K562 (cell line): ENCODE measurements around the gene NTPCR. TPM values are rescaled to one million over a fixed set of nuclear protein-coding genes. Genes with fewer than 3 reads are reported as not detected.

Experiments used
- ATAC-seq: fragments of 200-7000 bp; cut with Tn5 transposase; 3 replicates; pipeline ENCODE4 v1.9.1; 2020; ENCODE audit warnings: moderate library complexity
- BruUV-seq: library from RNA; stranded (reverse); fragments of 400-500 nt; replicated peaks from 2 replicates; lab custom pipeline; 2021; lab: Mats Ljungman, UMichigan
- CTCF ChIA-PET: fragments of 300-600 bp; formaldehyde crosslinking; extraction: SDS; loops from one replicate; lab custom pipeline; 2021; ENCODE audit warnings: low intra/inter-chr PET ratio; lab: Yijun Ruan, JAX
- POLR2A ChIA-PET: fragments of 300-600, 350-650 bp; sonication (Branson Sonifier 250); formaldehyde crosslinking; extraction: SDS; loops from one replicate; lab custom pipeline; 2021; ENCODE audit warnings: antibody characterized with exemption, inconsistent platforms; lab: Yijun Ruan, JAX
- DNase-seq, 4 experiments: peaks; one replicate each; pipeline versions ENCODE4 v3.0.0 to v3.0.0-alpha.2; 2011 to 2018; ENCODE audit warnings: low spot score in 3 of 4, mixed read lengths in 3 of 4; ENCODE audit errors: extremely low read depth in 1 of 4
- FAIRE-seq: peaks from 2 replicates; lab custom pipeline; 2011; peaks lifted over from hg19 to GRCh38; lab: Jason Lieb, UNC
- H2AFZ ChIP-seq: 2 replicates; pipeline ENCODE4 v1.6.0; 2011; ENCODE audit warnings: low read depth, low read length, control low read depth, inconsistent platforms
- H3K27ac ChIP-seq: fragments of 200-600 bp; 3 replicates; pipeline ENCODE4 v1.8.0; 2011; ENCODE audit warnings: low read depth, mild to moderate bottlenecking, control low read depth, inconsistent platforms, low read length, moderate library complexity, mixed read lengths; ENCODE audit errors: extremely low read depth
- H3K27me3 ChIP-seq, 2 experiments: fragments of 300-600 bp in 1 of 2; 2 replicates in 1 of 2; 3 replicates in 1 of 2; pipeline versions ENCODE4 v1.6.0 to v1.8.0; 2011; ENCODE audit warnings: inconsistent platforms in 2 of 2, low read length in 2 of 2, mild to moderate bottlenecking in 1 of 2, mixed read lengths in 1 of 2, moderate library complexity in 1 of 2; ENCODE audit not compliant: control insufficient read depth in 2 of 2, insufficient read depth in 2 of 2
- H3K36me3 ChIP-seq: fragments of 300-600 bp; 3 replicates; pipeline ENCODE4 v1.8.0; 2011; ENCODE audit warnings: mild to moderate bottlenecking, low read length, inconsistent platforms; ENCODE audit not compliant: control insufficient read depth, insufficient read depth
- H3K4me1 ChIP-seq, 2 experiments: fragments of 200-600 bp in 1 of 2; replicated peaks in 1 of 2; 2 replicates in 1 of 2; 3 replicates in 1 of 2; pipeline versions ENCODE4 v1.5.1 to v1.8.0; 2011; ENCODE audit warnings: inconsistent platforms in 2 of 2, low read length in 2 of 2, mild to moderate bottlenecking in 1 of 2, mixed read lengths in 1 of 2, moderate library complexity in 1 of 2; ENCODE audit not compliant: control insufficient read depth in 2 of 2, insufficient read depth in 2 of 2
- H3K4me2 ChIP-seq: 2 replicates; pipeline ENCODE4 v1.6.1; 2011; ENCODE audit warnings: low read length, control low read depth, inconsistent platforms, mixed read lengths; ENCODE audit not compliant: insufficient read depth
- H3K4me3 ChIP-seq: fragments of 200-600 bp; sonication (generic), shearing (Covaris generic); 2 replicates; pipeline ENCODE4 v1.5.1; 2016; ENCODE audit warnings: control low read depth, inconsistent platforms
- H3K79me2 ChIP-seq: fragments of 200-600 bp; 3 replicates; pipeline ENCODE4 v1.8.0; 2011; ENCODE audit warnings: low read length, inconsistent platforms; ENCODE audit not compliant: control insufficient read depth, insufficient read depth
- H3K9ac ChIP-seq, 2 experiments: 2 replicates each; pipeline versions ENCODE4 v1.6.0 to v1.6.1; 2011; ENCODE audit warnings: low read depth in 2 of 2, low read length in 2 of 2, control low read depth in 1 of 2, inconsistent platforms in 1 of 2, mild to moderate bottlenecking in 1 of 2, mixed read lengths in 1 of 2; ENCODE audit not compliant: insufficient read depth in 1 of 2
- H3K9me1 ChIP-seq: one replicate; pipeline ENCODE4 v1.6.0; 2011; ENCODE audit warnings: inconsistent platforms, mild to moderate bottlenecking, low read length, moderate library complexity; ENCODE audit not compliant: control insufficient read depth, insufficient read depth
- H3K9me3 ChIP-seq: replicated peaks from 2 replicates; pipeline ENCODE4 v1.5.1; 2011; ENCODE audit warnings: low read depth, low read length, inconsistent platforms; ENCODE audit not compliant: control insufficient read depth, insufficient read depth
- H4K20me1 ChIP-seq: replicated peaks from 2 replicates; pipeline ENCODE4 v1.6.1; 2011; ENCODE audit warnings: low read length, inconsistent platforms, mixed read lengths; ENCODE audit not compliant: control insufficient read depth, insufficient read depth
- CAMTA2 ChIP-seq: fragments of 250-450 bp; sonication (Bioruptor Pico); conservative IDR thresholded peaks from 2 replicates; pipeline ENCODE4 v1.5.1; 2022
- CBX3 ChIP-seq, 2 experiments: IDR thresholded peaks; 1 replicate in 1 of 2; 2 replicates in 1 of 2; pipeline ENCODE4 v1.6.1; 2012; ENCODE audit warnings: inconsistent platforms in 2 of 2, low read length in 2 of 2, borderline replicate concordance in 1 of 2, control low read depth in 1 of 2
- E2F8 ChIP-seq: fragments of 450-650 bp; IDR thresholded peaks from 2 replicates; pipeline ENCODE4 v1.7.1; 2018; ENCODE audit warnings: mild to moderate bottlenecking, low read depth; ENCODE audit not compliant: partially characterized antibody
- FOXK1 ChIP-seq: sonication (generic); formaldehyde crosslinking; IDR thresholded peaks from 2 replicates; pipeline ENCODE4 v1.8.0; 2022; ENCODE audit warnings: missing genetic modification reagents, mild to moderate bottlenecking, borderline replicate concordance
- FOXM1 ChIP-seq, 2 experiments: fragments of 450-650 bp in 1 of 2; sonication (generic) in 1 of 2; formaldehyde crosslinking in 1 of 2; IDR thresholded peaks; 2 replicates each; pipeline versions ENCODE4 v1.6.1 to v1.9.0; 2017 to 2022; ENCODE audit warnings: low read depth in 2 of 2, mild to moderate bottlenecking in 2 of 2, missing genetic modification reagents in 1 of 2, moderate library complexity in 1 of 2
- PRPF4 ChIP-seq: fragments of 200-400 bp; formaldehyde crosslinking; IDR thresholded peaks from one replicate; pipeline ENCODE4 v1.6.1; 2017; ENCODE audit warnings: low read length, low read depth, mild to moderate bottlenecking; ENCODE audit not compliant: insufficient read depth, poor library complexity, severe bottlenecking
- RBM14 ChIP-seq: fragments of 200-400 bp; formaldehyde crosslinking; IDR thresholded peaks from 2 replicates; pipeline ENCODE4 v1.6.1; 2018; ENCODE audit warnings: low read depth, mild to moderate bottlenecking, low read length, moderate library complexity, borderline replicate concordance; ENCODE audit not compliant: insufficient read depth
- SMC3 ChIP-seq: conservative IDR thresholded peaks from 2 replicates; pipeline ENCODE4 v1.6.1; 2011; ENCODE audit warnings: low read depth, low read length, improper control_type of control experiment; ENCODE audit not compliant: insufficient read depth
- SRF ChIP-seq, 2 experiments: fragments of 250-450, 450-650 bp in 1 of 2; sonication (Bioruptor Pico) in 1 of 2; sonication (generic) in 1 of 2; formaldehyde crosslinking; IDR thresholded peaks; 2 replicates each; pipeline versions ENCODE4 v1.5.0 to v1.5.1; 2020 to 2022; ENCODE audit warnings: mild to moderate bottlenecking in 1 of 2, missing genetic modification reagents in 1 of 2
- USF2 ChIP-seq: sonication (generic); formaldehyde crosslinking; IDR thresholded peaks from 2 replicates; pipeline ENCODE4 v1.5.0; 2020; ENCODE audit warnings: missing genetic modification reagents
- ZKSCAN3 ChIP-seq: fragments of 250-450 bp; sonication (Bioruptor Pico); IDR thresholded peaks from 2 replicates; pipeline ENCODE4 v1.4.0; 2020
- ZNF12 ChIP-seq: sonication (generic); formaldehyde crosslinking; IDR thresholded peaks from 2 replicates; pipeline ENCODE4 v1.4.0; 2020; ENCODE audit warnings: mild to moderate bottlenecking, missing genetic modification reagents
- WGBS: fragments of 100-300 bp; shearing (Covaris generic); methylation state at CpG from one replicate; pipeline ENCODE4 v1.1.6; 2016; ENCODE audit warnings: low coverage, mixed read lengths; ENCODE audit not compliant: insufficient coverage; ENCODE audit errors: missing lambda C conversion rate; 5-methylcytosine and 5-hydroxymethylcytosine counted together
- in situ Hi-C: fragments of 300-500 bp; cut with MboI; formaldehyde crosslinking; loops from 4 replicates; pipeline ENCODE4 v1.15.0; 2018; ENCODE audit warnings: inconsistent platforms, mixed read lengths
- intact Hi-C: fragments of 100-400 bp; cut with micrococcal nuclease; formaldehyde crosslinking; loops from 2 replicates; pipeline ENCODE4 v1.14.2; 2022
- polyA plus RNA-seq, 8 experiments: library from polyadenylated mRNA; depleted of rRNA in 4 of 8; stranded (reverse) in 5 of 8; unstranded in 3 of 8; fragments of >200 nt; fragmentation: Nextera tagmentation in 2 of 8; fragmentation: Illumina TruSeq in 1 of 8; extraction: Ambion mirVana in 2 of 8; extraction: Trizol in 1 of 8; gene quantifications; 2 replicates each; pipeline versions ENCODE4 v1.2.1 to v1.2.3, GENCODE V29; 2011 to 2014; ENCODE audit warnings: inconsistent platforms in 1 of 8, missing spikeins in 1 of 8
- total RNA-seq, 7 experiments: library from RNA; depleted of rRNA in 6 of 7; stranded (reverse); fragments of >200 nt in 6 of 7; fragmentation: Illumina TruSeq in 2 of 7; extraction: Trizol in 2 of 7; gene quantifications; 2 replicates each; pipeline versions ENCODE4 v1.2.1 to v1.2.3, GENCODE V29; 2011 to 2021; ENCODE audit warnings: low replicate concordance in 1 of 7

NTPCR gene
- total and polyA plus RNA-seq, 9 of the 15 experiments (the other 6 are each of a cell fraction or from before 2014, with no cell fraction given), result 19.3 to 105 (median 48.8) TPM

GRCh38 chr1:233027046-233027445 is 76.6 kb downstream of the NTPCR start:
- no peak overlapping the region for H3K4me2 ChIP-seq
- ATAC-seq (no peak), DNase-seq (no peak), FAIRE-seq (no peak)
- H3K4me3 ChIP-seq, result no peak overlapping the region
- H3K27ac ChIP-seq, result no peak overlapping the region
- intact Hi-C loops, result loop anchor here (10.0 kb wide), 1 partner anchor 392 kb away; the partner anchor contains the start of gene SIPA1L2
- no TSS peak for BruUV-seq
- no peaks in the 10 kb centered on the region for H3K79me2 ChIP-seq
- H3K9ac ChIP-seq, result no peak overlapping the region
- H3K4me1 ChIP-seq, result no peaks in the 10 kb centered on the region
- 0% methylated on average over 5 of the region's 5 CpGs for WGBS
- H3K36me3 ChIP-seq, result no peaks in the 10 kb centered on the region
- H2AFZ ChIP-seq, result no peak overlapping the region
- TF ChIP-seq PRPF4, result no peak
- H3K9me3 ChIP-seq, result no peaks in the 10 kb centered on the region
- CTCF ChIA-PET, result no interaction called here
- no peaks in the 10 kb centered on the region for H4K20me1 ChIP-seq
- H3K27me3 ChIP-seq, result peaks cover 0 to 16% of the 10 kb centered on the region in 2 experiments; a peak in 2 of 5 replicates
- in situ Hi-C loops, result no loop called here
- H3K9me1 ChIP-seq, result no peaks in the 10 kb centered on the region
- POLR2A ChIA-PET, result no interaction called here

- ChIA-PET POLR2A (no interaction called here), CTCF (no interaction called here)
- DNase-seq (no peak), FAIRE-seq (no peak), ATAC-seq (no peak)
- no peaks in the 10 kb centered on the region for H4K20me1 ChIP-seq
- no peaks in the 10 kb centered on the region for H3K4me1 ChIP-seq
- H3K9ac ChIP-seq, result no peak overlapping the region
- H3K9me3 ChIP-seq, result no peaks in the 10 kb centered on the region
- no peaks in the 10 kb centered on the region for H3K36me3 ChIP-seq
- H3K4me2 ChIP-seq, result no peak overlapping the region
- H3K79me2 ChIP-seq, result no peaks in the 10 kb centered on the region
- no peak overlapping the region for H3K4me3 ChIP-seq
- no TSS peak for BruUV-seq
- H3K27ac ChIP-seq, result no peak overlapping the region
- in situ Hi-C loops (no loop called here), intact Hi-C loops (no loop called here)
- H3K27me3 ChIP-seq, result no peaks in the 10 kb centered on the region; a peak in 2 of 5 replicates
- H2AFZ ChIP-seq, result no peak overlapping the region
- WGBS, result 0% methylated on average over 3 of the region's 3 CpGs
- no peaks in the 10 kb centered on the region for H3K9me1 ChIP-seq
- TF ChIP-seq RBM14 (no peak), CBX3 (IDR thresholded peaks at IDR 0.05; ENCODE audit: borderline replicate concordance in 1 of 2, low read length in 2 of 2) (no peak), SMC3 (no peak), ZKSCAN3 (CRISPR knock-in tag) (no peak), FOXM1 (IDR thresholded peaks at IDR 0.05; ENCODE audit: low read depth) (no peak), FOXM1 (CRISPR knock-in tag; IDR thresholded peaks at IDR 0.05; ENCODE audit: low read depth) (no peak), SRF (CRISPR knock-in tag; IDR thresholded peaks at IDR 0.05) (no peak), USF2 (CRISPR knock-in tag) (no peak), E2F8 (no peak), FOXK1 (CRISPR knock-in tag) (no peak), ZNF12 (CRISPR knock-in tag) (no peak), CAMTA2 (CRISPR knock-in tag) (no peak)
Measured at GRCh38 chr1:233031521-233031920, 81.1 kb downstream of the NTPCR start.
